Measurements from ENCODE around the gene PNPLA7. TPM values are rescaled to one million over a fixed set of nuclear protein-coding genes. Genes with fewer than 3 reads are reported as not detected.
"Not testable (repeated sequence)": the region's sequence is repeated elsewhere in the genome, so short reads cannot be mapped to it uniquely, and the experiment has no call there.

Gene PNPLA7
- total RNA-seq, 1 donor from 2014 or later: 0.06 TPM

- no peak for DNase-seq (ENCODE audit: low read depth)
- H3K4me3 ChIP-seq (ENCODE audit: low read depth, low read length): no peak overlapping the region
- no peak for TF ChIP-seq CTCF (conservative IDR thresholded peaks at IDR 0.05; ENCODE audit: low read depth, low read length)
Measured at GRCh38 chr9:137538058-137538457, 12.1 kb downstream of the PNPLA7 start.

- H3K4me3 ChIP-seq (ENCODE audit: low read depth, low read length); DNase-seq (ENCODE audit: low read depth): not testable (repeated sequence)
Measured at GRCh38 chr9:137536594-137537131, 13.5 kb downstream of the PNPLA7 start.

GRCh38 chr9:137535120-137535428 is 15.1 kb downstream of the PNPLA7 start:
- H3K4me3 ChIP-seq (ENCODE audit: low read depth, low read length): no peak overlapping the region
- no peak for DNase-seq (ENCODE audit: low read depth)
- TF ChIP-seq CTCF (conservative IDR thresholded peaks at IDR 0.05; ENCODE audit: low read depth, low read length): no peak

- no peak for DNase-seq (ENCODE audit: low read depth)
- TF ChIP-seq CTCF (conservative IDR thresholded peaks at IDR 0.05; ENCODE audit: low read depth, low read length): peak; percentile 77
Measured at GRCh38 chr9:137534256-137535119, 15.7 kb downstream of the PNPLA7 start.

GRCh38 chr9:137532891-137533468 is 17.2 kb downstream of the PNPLA7 start:
- H3K4me3 ChIP-seq (ENCODE audit: low read depth, low read length); DNase-seq (ENCODE audit: low read depth): not testable (repeated sequence)

More at GRCh38 chr9:137534256-137535119, 15.7 kb downstream of the PNPLA7 start:
- no peak overlapping the region for H3K4me3 ChIP-seq (ENCODE audit: low read depth, low read length)

- no peak overlapping the region for H3K4me3 ChIP-seq (ENCODE audit: low read depth, low read length)
- TF ChIP-seq CTCF (conservative IDR thresholded peaks at IDR 0.05; ENCODE audit: low read depth, low read length): no peak
- DNase-seq (ENCODE audit: low read depth): no peak
Measured at GRCh38 chr9:137531099-137531765, 19.0 kb downstream of the PNPLA7 start.

GRCh38 chr9:137530331-137530730 is 19.9 kb downstream of the PNPLA7 start:
- TF ChIP-seq CTCF (conservative IDR thresholded peaks at IDR 0.05; ENCODE audit: low read depth, low read length): no peak
- no peak for DNase-seq (ENCODE audit: low read depth)
- no peak overlapping the region for H3K4me3 ChIP-seq (ENCODE audit: low read depth, low read length)

Measured in epithelial cell of proximal tubule (primary cell).